ENCODE data around the gene NECAB3.

The NECAB3 gene

GRCh38 chr20:33671573-33672288 lies 2.5 kb downstream of the NECAB3 start:
- H3K27me3 Mint-ChIP-seq: no peaks in the 10 kb centered on the region
- H3K4me1 Mint-ChIP-seq: peaks cover 24% of the 10 kb centered on the region
- no peaks in the 10 kb centered on the region for H3K9me3 Mint-ChIP-seq
- peak overlapping the region; percentile 91 for H3K4me3 Mint-ChIP-seq
- no peak overlapping the region for H3K27ac Mint-ChIP-seq (ENCODE audit: low read depth)
- H3K36me3 Mint-ChIP-seq (ENCODE audit: insufficient read depth): peaks cover 4% of the 10 kb centered on the region
- ATAC-seq (replicated peaks; ENCODE audit: extremely low read depth, poor library complexity, severe bottlenecking) (no peak), DNase-seq (ENCODE audit: low spot score in 2 of 2) (no peak)

- H3K9me3 Mint-ChIP-seq: no peaks in the 10 kb centered on the region
- H3K27ac Mint-ChIP-seq (ENCODE audit: low read depth): no peak overlapping the region
- peaks cover 9% of the 10 kb centered on the region for H3K36me3 Mint-ChIP-seq (ENCODE audit: insufficient read depth)
- DNase-seq (ENCODE audit: low spot score in 2 of 2) (no peak), ATAC-seq (replicated peaks; ENCODE audit: extremely low read depth, poor library complexity, severe bottlenecking) (no peak)
- H3K4me3 Mint-ChIP-seq: no peak overlapping the region
- H3K4me1 Mint-ChIP-seq: peaks cover 32% of the 10 kb centered on the region
- H3K27me3 Mint-ChIP-seq: no peaks in the 10 kb centered on the region
Measured at GRCh38 chr20:33670715-33671499, 3.3 kb downstream of the NECAB3 start.

- Mint-ChIP-seq H3K27ac (ENCODE audit: low read depth) (peak overlapping the region; percentile 49), H3K9me3 (no peaks in the 10 kb centered on the region), H3K36me3 (ENCODE audit: insufficient read depth) (peaks cover 9% of the 10 kb centered on the region), H3K4me1 (peaks cover 30% of the 10 kb centered on the region), H3K4me3 (no peak overlapping the region), H3K27me3 (no peaks in the 10 kb centered on the region)
- no peak for DNase-seq (ENCODE audit: low spot score in 2 of 2)
- no peak for ATAC-seq (replicated peaks; ENCODE audit: extremely low read depth, poor library complexity, severe bottlenecking)
Measured at GRCh38 chr20:33669873-33670640, 4.2 kb downstream of the NECAB3 start.

GRCh38 chr20:33669224-33669623 lies 5.0 kb downstream of the NECAB3 start:
- ATAC-seq (replicated peaks; ENCODE audit: extremely low read depth, poor library complexity, severe bottlenecking): no peak
- Mint-ChIP-seq H3K4me1 (peaks cover 34% of the 10 kb centered on the region), H3K27me3 (no peaks in the 10 kb centered on the region), H3K27ac (ENCODE audit: low read depth) (no peak overlapping the region), H3K4me3 (no peak overlapping the region), H3K36me3 (ENCODE audit: insufficient read depth) (peaks cover 13% of the 10 kb centered on the region), H3K9me3 (no peaks in the 10 kb centered on the region)
- DNase-seq (ENCODE audit: low spot score in 2 of 2): no peak

GRCh38 chr20:33668466-33669155 lies 5.6 kb downstream of the NECAB3 start:
- DNase-seq (ENCODE audit: low spot score in 2 of 2) (no peak), ATAC-seq (replicated peaks; ENCODE audit: extremely low read depth, poor library complexity, severe bottlenecking) (no peak)
- H3K4me1 Mint-ChIP-seq: peaks cover 34% of the 10 kb centered on the region
- peaks cover 13% of the 10 kb centered on the region for H3K36me3 Mint-ChIP-seq (ENCODE audit: insufficient read depth)
- no peak overlapping the region for H3K27ac Mint-ChIP-seq (ENCODE audit: low read depth)
- no peaks in the 10 kb centered on the region for H3K27me3 Mint-ChIP-seq
- no peaks in the 10 kb centered on the region for H3K9me3 Mint-ChIP-seq
- peak overlapping the region; percentile 97 for H3K4me3 Mint-ChIP-seq

- ATAC-seq (replicated peaks; ENCODE audit: extremely low read depth, poor library complexity, severe bottlenecking) (peak; percentile 53), DNase-seq (ENCODE audit: low spot score in 2 of 2) (peak; percentile 67 to 75)
- Mint-ChIP-seq H3K36me3 (ENCODE audit: insufficient read depth) (peaks cover 15% of the 10 kb centered on the region), H3K4me3 (peak overlapping the region; percentile 97), H3K27me3 (no peaks in the 10 kb centered on the region), H3K9me3 (no peaks in the 10 kb centered on the region), H3K27ac (ENCODE audit: low read depth) (no peak overlapping the region), H3K4me1 (peaks cover 28% of the 10 kb centered on the region)
Measured at GRCh38 chr20:33667676-33668465, 6.4 kb downstream of the NECAB3 start.

- H3K4me3 Mint-ChIP-seq: peak overlapping the region; percentile 97
- no peaks in the 10 kb centered on the region for H3K9me3 Mint-ChIP-seq
- H3K27me3 Mint-ChIP-seq: no peaks in the 10 kb centered on the region
- H3K36me3 Mint-ChIP-seq (ENCODE audit: insufficient read depth): peaks cover 16% of the 10 kb centered on the region
- no peak overlapping the region for H3K27ac Mint-ChIP-seq (ENCODE audit: low read depth)
- H3K4me1 Mint-ChIP-seq: peaks cover 29% of the 10 kb centered on the region
- DNase-seq (ENCODE audit: low spot score in 2 of 2) (no peak), ATAC-seq (replicated peaks; ENCODE audit: extremely low read depth, poor library complexity, severe bottlenecking) (peak; percentile 25)
Measured at GRCh38 chr20:33667245-33667675, 7.0 kb downstream of the NECAB3 start.

GRCh38 chr20:33666293-33667244 lies 7.7 kb downstream of the NECAB3 start, which contains the start of gene ACTL10:
TSS of gene ACTL10 (plus strand) at chr20:33666943. CDS start at chr20:33667498, 555 bp downstream.
- H3K27ac Mint-ChIP-seq (ENCODE audit: low read depth): peak within 1 kb of the TSS; percentile 94
- peaks cover 29% of the 10 kb centered on the region for H3K4me1 Mint-ChIP-seq
- H3K36me3 Mint-ChIP-seq (ENCODE audit: insufficient read depth): peaks cover 16% of the 10 kb centered on the region
- no peaks in the 10 kb centered on the region for H3K9me3 Mint-ChIP-seq
- H3K4me3 Mint-ChIP-seq: peak within 1 kb of the TSS; percentile 97
- DNase-seq (ENCODE audit: low spot score in 2 of 2) (peak; percentile 67 to 70), ATAC-seq (replicated peaks; ENCODE audit: extremely low read depth, poor library complexity, severe bottlenecking) (peak; percentile 49)
- H3K27me3 Mint-ChIP-seq: no peaks in the 10 kb centered on the region

- Mint-ChIP-seq H3K27me3 (no peaks in the 10 kb centered on the region), H3K4me3 (peak overlapping the region; percentile 84), H3K9me3 (no peaks in the 10 kb centered on the region), H3K4me1 (peaks cover 29% of the 10 kb centered on the region), H3K36me3 (ENCODE audit: insufficient read depth) (peaks cover 16% of the 10 kb centered on the region), H3K27ac (ENCODE audit: low read depth) (peak overlapping the region; percentile 77)
- no peak for ATAC-seq (replicated peaks; ENCODE audit: extremely low read depth, poor library complexity, severe bottlenecking)
- no peak for DNase-seq (ENCODE audit: low spot score in 2 of 2)
Measured at GRCh38 chr20:33664762-33665144, 9.5 kb downstream of the NECAB3 start.

- peak overlapping the region; percentile 84 for H3K4me3 Mint-ChIP-seq
- no peaks in the 10 kb centered on the region for H3K9me3 Mint-ChIP-seq
- H3K27ac Mint-ChIP-seq (ENCODE audit: low read depth): peak overlapping the region; percentile 77
- no peaks in the 10 kb centered on the region for H3K27me3 Mint-ChIP-seq
- DNase-seq (ENCODE audit: low spot score in 2 of 2) (no peak), ATAC-seq (replicated peaks; ENCODE audit: extremely low read depth, poor library complexity, severe bottlenecking) (no peak)
- peaks cover 29% of the 10 kb centered on the region for H3K4me1 Mint-ChIP-seq
- peaks cover 16% of the 10 kb centered on the region for H3K36me3 Mint-ChIP-seq (ENCODE audit: insufficient read depth)
Measured at GRCh38 chr20:33664085-33664761, 10.0 kb downstream of the NECAB3 start.
